Measurements from ENCODE around the gene OTOF. TPM values are rescaled to one million over a fixed set of nuclear protein-coding genes. Genes with fewer than 3 reads are reported as not detected.

Gene OTOF
- total RNA-seq, 1 donor from 2014 or later, result 12.1 TPM

DNA sequence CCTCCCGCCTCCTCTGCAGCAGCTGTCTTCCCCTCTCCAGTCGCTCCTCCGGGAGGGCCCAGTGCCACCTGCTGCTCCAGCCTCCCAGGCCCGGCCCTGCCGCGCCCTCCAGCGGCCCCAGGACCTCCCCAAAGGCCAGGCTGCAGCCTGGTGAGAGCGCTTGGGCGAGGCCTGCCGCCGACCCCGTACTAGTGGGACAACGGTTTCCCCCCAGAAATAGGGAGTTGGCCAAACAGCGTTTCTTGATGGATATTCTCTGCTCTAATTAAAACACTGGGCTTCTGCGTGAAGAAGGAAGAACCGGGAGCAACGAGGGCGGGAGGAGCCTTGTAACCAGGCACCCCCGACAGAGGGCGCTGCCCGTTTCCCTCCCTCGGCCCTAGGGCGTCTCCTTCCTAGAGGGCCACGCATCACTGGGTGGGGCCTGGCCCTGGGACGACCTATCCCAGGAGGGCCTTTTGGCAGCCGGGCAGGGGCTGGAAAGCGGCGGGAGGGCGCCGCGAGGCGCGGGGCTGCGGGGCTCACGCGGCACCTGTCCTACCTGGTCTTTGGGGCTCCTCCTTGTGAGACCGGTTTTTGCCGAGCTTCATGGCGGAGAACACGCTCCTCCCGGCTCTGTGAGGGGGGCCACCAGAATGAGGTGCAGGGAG, 25.4 kb upstream of the OTOF start:
- intact Hi-C loops (cut with micrococcal nuclease), result loop anchor here (1.0 to 10.0 kb wide), 2 partner anchors 75 to 261 kb away; partner anchors contain the start of gene SLC35F6

DNA sequence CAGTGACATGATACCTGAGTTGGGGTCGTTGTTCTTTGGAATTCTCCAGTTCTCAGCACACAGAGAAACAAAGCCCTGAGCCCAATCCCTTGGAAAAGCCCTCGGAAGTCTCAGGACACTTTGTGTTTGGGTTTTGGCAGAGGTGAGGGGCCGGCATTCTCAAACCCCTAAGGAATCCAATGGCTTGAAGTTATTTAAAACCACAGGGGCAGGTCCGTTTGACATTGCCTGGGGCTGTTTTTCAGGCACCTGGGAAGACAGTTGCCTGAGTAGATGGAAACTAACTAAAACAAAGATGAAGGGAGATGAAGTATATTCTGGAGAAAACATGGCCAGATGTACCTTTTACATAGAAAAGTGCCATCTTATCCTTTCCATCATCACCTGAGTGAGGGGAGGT, 22.5 kb upstream of the OTOF start:
- intact Hi-C loops (cut with micrococcal nuclease), result loop anchor here (10.0 kb wide), 1 partner anchor 264 kb away; the partner anchor contains the start of gene SLC35F6

DNA sequence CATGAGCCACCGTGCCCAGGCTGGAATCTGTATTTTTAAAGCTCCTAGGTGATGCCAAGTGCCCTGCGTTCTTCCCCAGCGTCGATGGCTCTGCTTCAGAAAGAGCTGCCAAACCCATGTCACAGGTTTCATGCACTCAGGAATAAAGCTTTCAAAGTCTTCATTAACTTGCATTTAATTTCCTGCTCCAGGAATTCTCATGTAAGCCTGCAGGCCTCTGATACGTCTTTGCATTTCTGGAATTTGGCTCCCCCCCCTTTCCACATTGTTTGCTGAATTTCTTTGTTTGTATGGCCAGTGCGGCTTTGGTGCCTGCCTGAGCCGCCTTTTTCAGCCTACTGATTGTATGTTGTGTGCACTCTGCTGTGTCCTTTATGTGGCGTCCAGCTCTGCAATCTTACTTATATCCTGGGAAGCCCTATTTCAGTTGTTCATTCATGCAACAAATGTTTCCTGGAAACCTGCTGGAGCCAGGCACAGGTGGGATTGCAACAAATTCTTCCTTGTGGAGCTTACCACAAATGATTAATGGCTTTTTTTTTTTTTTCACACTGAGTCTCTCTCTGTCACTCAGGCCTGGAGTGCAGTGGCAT, 17.9 kb upstream of the OTOF start:
- intact Hi-C loops (cut with micrococcal nuclease), result no loop called here

DNA sequence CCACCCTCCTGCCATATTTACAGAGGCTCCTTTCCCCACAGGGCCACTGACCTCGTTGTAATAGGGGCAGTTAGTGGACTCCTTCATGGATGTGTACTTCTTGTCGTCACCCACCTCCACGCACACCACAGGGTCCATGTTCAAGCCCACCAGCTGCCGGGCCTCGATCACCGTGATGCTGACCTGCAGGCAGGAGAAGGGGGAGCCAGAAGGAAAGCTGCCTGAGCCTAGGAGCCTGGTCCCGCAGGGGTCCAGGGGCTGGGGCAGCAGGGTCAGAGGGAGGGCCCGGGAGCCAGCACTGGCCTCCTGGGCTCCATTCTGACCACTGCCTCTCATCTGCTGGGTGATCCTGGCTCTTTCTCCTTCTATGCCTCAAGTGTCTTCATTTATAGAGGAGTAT, 17.0 kb upstream of the OTOF start:
- intact Hi-C loops (cut with micrococcal nuclease), result no loop called here

DNA sequence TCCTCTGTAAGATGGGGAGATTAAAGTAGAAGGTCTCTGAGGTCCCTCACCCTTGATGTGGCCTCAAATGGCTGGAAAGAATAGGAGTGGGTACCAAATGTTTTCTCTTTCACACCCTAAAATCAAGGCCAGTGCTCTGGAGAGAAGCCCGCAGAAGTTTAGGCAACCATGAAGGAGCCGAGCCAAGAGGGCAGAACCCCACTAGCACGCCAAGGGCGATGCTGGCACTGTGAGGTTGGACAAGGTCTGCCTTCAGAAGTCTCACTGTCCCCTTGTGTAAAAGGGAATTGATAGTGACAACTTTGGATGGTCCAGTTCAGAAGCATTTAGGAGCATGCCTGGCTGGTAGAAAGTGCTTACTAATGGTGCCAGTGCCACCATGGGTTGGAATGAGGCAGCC, 16.3 kb upstream of the OTOF start:
- intact Hi-C loops (cut with micrococcal nuclease), result no loop called here

DNA sequence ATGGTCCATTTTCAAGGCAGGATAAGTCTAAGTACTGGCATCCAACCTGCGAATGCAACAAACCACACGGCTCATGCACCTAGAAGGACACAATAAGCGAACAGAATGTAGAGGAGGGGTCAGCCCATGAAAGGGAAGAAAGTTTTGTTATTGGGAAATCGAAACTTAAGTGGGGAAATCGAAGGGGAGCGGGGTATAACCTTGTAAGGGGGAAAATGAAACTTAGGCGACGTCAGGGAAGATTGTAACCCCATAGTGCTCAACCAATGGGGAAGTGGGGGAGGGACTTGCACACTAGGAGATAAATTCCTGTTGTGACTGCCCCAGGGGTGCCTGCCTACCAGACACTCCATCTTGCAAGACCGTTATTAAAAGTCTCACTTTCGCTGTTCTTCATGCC, 15.6 kb upstream of the OTOF start:
- intact Hi-C loops (cut with micrococcal nuclease), result no loop called here

DNA sequence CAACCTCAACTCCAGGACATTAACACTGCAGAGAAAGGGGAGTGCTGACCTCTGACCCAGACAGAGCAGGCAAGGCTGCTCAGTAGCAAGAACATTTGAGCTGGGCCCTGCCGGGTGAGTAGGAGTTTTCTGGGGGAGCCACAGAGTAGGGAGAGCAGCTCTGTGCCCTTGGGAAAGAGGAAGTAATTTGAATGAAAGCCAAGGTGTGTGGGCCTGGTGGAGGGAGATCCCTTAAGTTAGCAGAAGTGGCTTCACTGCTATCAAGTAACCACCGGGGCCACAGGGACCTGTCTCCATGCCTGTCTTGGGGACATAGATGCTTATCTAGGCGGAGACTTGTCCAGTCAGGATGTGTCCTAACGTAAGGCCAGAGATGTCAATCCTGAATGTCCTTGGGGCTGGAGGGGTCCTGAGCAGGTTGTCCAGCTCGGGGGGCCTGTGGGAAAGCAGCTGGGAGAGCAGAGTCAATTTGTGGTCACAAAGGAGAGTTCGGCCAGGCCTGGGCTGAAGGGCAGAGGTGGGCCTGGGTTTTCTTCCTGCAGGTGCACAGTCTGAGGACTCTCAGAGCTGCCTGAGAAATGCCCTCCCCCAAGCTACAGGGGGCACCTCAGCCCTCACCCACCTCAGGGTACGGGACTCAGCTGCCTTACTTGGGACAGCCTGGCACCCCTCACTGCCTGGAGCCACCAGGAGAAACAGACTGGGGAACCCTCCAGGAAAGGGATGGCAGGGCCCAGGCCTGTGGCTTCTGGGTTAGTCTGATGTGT, 15.0 kb upstream of the OTOF start:
- intact Hi-C loops (cut with micrococcal nuclease), result no loop called here

DNA sequence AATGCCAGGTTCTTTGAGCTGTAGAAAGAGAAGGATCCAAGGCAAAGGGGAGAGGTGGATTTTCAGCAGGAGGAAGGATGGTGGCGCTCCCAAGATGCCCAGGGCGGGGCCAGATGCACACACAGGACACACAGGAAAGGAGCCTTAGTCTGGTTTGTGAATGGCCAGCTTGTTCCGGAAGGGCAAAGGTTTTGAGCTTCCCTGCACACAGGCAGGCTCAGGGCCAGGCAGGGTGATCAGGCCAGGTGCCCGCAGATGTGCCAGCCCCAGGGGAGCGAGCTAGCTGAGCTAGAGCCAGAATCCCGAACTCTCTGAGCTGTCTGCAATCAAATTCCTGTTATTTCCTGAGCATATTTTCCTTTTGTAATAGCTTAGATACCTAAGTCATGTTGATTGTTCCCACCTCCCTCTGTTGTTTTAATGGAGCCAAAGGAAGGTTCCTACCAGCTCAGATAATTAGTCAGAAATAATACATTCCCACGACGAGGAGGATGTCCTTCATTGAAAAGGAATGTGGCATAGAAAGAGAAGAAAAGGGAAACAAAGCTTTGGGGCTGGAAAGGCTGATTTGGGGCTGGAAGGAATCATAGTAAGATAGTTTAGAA, 13.7 kb upstream of the OTOF start:
- intact Hi-C loops (cut with micrococcal nuclease), result no loop called here

DNA sequence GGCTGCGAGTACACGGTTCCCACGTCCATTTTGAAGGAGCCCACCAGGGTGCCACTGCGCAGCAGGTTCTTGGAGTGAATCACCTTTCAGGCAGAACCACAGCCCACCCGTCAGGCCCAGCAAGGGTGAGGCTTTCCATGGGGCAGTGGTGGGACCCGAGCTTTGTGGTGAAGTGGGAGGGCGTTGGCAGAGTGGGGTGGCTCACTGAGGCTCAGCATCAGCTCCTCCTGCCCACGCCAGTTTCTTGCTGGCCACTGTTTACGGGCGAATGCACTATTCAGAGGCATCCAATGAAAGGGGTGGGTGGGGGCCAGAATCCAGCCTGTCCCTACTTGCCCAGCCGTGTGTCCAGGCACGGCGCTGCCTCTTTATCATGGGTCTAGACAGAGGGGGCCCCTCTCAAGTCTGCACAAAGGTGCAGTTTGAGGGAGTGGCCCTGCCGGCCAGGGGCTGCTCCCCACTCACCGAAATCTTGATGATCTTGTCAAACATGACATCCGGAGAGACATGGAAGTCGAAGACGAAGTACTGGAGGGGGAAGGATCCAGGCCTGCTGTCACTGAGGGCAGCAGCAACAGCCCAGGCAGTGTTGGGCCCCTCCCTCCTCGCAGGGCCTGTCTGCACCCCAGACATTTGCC, 11.4 kb upstream of the OTOF start:
- intact Hi-C loops (cut with micrococcal nuclease), result no loop called here

DNA sequence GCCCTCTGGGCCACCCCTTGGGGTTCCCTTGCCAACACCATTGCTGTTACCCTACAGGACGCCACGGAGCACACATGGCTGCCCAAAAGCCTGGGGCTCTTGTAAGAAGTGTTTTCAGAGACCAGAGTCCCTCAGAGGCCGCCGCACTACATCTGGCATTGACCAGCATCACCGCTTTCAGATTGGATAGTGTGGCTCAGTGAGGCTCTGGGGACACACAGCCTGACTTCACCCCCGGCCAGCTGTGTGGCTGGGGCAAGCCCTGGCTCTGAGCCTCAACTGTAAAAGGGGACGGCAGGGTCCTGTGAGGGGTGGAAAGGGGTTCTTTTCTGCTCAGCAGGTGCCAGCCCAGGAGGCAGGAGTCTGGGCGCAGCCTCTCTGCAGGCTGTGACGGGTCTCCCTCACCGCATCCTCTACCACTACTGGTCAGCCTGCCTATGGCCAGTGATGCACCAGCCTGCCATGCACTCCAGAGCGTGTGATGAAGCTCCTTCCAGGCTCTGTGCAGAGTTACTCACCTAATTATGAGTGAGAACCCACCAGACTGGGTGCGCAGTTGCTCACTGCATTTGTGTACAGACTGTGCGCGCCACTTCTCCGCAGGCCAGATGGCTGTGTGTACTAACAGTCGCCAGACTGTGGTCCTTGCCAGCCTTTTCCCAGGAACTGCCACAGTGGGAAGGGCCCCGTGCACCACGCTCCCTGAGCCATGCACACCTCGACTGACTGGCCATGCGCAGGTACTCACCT, 10.7 kb upstream of the OTOF start:
- intact Hi-C loops (cut with micrococcal nuclease), result no loop called here

DNA sequence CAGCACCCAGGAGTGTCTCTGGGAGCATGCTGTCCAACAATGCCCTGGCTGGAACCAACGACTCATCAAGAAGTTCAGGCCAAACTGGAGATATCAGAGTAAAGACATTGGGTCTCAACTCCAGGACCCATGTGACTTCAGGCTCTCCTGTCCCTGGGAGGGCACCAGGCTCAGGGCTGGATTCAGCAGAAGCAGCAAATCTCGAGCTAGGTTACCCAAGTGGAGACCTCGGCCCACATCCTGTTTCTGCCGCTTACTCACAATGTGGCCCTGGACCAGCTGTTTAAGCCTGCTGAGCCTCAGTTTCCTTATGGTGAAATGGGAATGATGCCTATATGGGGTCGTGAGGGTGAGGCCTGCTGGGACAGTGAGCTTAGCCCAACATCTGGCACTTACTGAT, 9.3 kb upstream of the OTOF start:
- intact Hi-C loops (cut with micrococcal nuclease), result no loop called here

DNA sequence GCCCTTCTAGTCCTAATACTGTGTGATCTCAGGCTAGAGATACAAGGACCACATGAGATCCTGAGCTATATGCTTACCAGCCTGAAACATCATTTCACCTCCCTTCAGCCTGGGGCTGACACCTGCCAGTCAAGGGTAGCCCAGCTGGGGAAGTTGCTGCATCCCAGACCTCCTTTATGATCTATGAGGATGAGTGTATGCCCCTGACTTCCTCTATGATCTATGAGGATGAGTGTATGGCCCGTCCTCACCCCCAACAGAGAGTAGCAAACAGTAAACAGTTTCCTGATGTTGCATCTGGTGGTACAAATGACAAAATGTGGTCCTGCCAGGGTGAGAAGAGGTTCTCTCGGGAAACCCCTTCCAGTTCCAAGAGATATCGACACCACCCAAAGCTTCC, 8.9 kb upstream of the OTOF start:
- intact Hi-C loops (cut with micrococcal nuclease), result no loop called here

DNA sequence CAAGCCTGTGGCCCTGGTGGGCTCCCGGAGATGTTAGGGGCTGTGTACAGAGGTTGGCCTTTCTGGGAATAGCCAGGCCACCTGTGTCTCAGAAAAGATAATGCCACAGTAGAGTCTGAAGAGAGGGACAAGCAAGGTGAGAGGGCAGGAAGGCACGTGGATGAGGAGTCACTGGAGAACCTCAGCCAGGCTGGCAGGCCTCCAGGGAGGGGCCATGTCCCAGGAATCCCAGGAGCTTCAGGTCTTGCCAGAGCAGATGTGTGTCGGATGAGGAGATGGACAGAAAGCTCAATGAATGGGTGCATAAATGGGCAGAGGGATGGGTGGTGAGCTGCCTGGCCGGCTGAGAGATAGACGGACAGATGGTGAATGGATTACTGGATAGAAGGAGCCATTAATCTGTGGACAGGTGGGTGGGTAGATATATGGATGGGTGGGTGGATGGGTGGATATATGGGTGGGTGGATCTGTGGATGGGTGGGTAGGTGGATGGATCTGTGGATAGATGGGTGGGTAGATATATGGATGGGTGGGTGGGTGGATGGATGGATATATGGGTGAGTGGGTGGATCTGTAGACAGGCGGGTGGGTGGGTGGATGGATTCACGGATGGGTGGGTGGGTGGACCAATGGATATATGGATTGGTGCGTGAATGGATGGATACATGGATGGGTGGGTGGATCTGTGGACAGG, 7.9 kb upstream of the OTOF start:
- intact Hi-C loops (cut with micrococcal nuclease), result no loop called here

DNA sequence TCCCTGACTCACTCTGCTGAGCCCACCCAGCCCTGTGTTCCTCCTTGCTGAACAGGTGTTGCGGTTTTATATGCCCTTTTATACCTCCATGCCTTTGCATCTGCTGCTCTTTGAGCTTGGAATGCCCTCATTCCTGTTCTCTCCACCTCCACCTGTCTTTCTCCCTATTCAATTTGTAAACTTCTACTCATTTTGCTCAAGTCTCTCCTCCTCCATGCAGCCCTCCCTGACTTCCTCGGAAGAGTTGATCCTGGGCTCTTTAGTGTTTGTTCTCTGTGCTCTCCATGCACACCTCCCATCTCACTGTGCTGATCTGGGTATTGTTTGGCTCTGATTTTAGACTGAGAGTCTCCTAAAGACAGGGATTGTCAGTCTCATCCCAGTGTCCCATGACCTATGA, 7.2 kb upstream of the OTOF start:
- intact Hi-C loops (cut with micrococcal nuclease), result no loop called here

DNA sequence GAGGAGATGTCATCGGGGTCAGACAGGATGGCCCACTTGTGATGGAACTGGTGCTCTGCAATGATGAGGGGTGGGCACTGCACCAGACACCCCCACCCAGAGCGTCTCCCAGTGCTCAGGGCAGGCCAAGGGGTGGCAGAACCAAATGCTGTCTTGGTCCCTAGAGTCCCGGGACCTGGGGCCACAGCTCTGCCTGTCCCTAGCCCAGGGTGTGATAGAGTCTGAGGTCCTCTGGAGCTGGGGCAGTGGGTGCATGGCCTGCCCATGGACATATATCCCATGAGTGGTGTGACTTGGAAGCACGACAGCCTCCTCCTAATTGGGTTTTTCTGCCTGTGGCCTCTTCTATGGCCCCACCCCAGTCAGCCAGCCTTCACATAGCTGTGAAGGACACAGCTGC, 6.7 kb upstream of the OTOF start:
- intact Hi-C loops (cut with micrococcal nuclease), result no loop called here

DNA sequence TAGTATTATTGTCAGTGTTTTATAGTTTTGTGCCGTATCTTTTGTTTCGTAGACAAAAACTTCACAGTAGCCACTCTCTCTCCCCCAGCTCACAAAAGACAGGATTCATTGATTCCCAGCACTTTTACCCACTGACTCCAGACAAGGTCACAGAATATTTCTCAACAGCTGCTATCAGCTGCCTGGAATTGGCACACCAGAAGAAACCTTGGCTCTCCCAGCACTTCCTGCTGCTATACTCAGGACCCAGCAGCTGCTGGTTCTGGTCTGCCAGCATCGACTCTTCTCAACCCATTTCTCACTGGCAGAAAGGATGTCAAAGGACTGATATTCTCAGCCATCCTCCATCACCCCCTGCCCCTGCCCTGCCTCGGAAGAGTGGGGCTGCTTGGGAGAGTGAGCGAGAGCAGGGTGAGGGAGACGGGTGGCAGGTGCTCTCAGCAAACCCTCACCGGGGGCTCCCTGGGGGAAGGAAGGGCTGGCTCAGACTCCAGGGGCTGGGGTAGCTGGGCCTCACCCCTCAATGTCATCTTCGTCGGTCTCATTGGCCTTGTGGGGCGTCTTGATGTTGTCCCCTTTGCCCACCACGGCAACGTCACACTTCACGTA, 6.1 kb upstream of the OTOF start:
- intact Hi-C loops (cut with micrococcal nuclease), result no loop called here

DNA sequence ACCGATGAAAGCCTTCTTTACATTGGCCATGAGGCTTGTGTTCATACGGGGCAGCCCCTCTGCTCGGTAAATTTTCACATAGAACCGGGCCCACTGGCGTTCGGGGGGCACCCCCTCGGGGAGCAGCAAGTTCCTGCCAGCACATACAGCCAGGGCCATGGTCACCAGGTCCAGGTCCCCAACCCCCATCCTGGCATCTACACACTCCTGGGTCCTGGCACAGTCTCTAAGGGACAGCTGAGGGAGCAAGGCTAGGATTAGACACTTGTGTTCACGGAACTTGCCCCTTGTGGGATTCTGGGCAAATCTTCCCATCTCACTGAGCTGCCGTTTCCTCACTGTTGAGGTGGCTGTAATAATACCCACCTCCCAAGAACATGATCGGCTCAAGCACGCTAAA, 5.6 kb upstream of the OTOF start:
- intact Hi-C loops (cut with micrococcal nuclease), result no loop called here

DNA sequence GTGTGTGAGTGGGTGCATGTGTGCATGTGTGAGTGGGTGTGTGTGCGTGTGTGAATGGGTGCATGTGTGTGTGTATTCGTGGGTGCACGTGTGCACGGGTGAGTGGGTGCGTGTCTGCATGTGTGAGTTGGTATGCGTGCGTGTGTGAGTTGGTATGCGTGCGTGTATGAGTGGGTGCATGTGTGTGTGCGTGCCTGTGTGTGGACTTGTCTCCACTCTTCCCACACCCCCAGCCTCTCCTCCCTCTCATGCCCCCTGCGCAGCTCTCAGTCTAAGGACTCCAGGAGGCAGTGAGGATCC, 5.1 kb upstream of the OTOF start:
- intact Hi-C loops (cut with micrococcal nuclease), result no loop called here

DNA sequence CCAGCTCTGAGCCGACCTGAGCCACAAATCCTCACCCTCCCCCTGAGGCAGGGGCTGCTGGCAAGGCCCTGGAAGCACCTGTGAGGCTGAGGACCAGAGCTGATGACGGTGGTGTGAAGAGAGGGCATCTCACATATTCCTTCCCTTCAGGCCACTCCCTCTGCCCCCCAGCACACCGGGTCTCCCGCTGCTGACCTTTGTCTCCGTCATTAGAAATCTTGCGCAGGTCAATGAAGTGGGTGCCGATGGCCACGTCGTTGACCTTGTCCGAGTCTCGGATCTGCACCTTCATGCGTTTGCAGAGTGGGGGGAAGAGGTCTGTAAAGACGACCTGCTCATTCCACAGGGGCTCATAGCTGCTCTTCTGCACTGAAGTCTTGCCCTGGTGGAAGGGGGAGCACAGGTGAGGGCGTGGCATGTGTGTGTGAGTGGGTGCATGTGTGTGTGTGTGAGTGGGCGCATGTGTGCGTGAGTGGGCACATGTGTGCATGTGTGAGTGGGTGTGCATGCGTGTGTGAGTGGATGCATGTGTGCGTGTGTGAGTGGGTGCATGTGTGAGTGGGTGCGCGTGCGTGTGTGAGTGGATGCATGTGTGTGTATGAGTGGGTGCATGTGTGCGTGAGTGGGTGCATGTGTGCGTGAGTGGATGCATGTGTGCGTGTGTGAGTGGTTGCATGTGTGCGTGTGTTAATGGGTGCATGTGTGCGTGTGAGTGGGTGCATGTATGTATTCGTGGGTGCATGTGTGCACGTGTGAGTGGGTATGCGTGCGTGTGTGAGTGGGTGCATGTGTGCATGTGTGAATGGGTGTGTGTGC, 4.5 kb upstream of the OTOF start:
- intact Hi-C loops (cut with micrococcal nuclease), result no loop called here
